Measurements from ENCODE around the gene RHO.

GRCh38 chr3:129531699-129532098 is 3.3 kb downstream of the RHO start:
- no peak for TF ChIP-seq EZH2phosphoT487 (conservative IDR thresholded peaks at IDR 0.05; ENCODE audit: low read length)
- TF ChIP-seq, protein P1, sequence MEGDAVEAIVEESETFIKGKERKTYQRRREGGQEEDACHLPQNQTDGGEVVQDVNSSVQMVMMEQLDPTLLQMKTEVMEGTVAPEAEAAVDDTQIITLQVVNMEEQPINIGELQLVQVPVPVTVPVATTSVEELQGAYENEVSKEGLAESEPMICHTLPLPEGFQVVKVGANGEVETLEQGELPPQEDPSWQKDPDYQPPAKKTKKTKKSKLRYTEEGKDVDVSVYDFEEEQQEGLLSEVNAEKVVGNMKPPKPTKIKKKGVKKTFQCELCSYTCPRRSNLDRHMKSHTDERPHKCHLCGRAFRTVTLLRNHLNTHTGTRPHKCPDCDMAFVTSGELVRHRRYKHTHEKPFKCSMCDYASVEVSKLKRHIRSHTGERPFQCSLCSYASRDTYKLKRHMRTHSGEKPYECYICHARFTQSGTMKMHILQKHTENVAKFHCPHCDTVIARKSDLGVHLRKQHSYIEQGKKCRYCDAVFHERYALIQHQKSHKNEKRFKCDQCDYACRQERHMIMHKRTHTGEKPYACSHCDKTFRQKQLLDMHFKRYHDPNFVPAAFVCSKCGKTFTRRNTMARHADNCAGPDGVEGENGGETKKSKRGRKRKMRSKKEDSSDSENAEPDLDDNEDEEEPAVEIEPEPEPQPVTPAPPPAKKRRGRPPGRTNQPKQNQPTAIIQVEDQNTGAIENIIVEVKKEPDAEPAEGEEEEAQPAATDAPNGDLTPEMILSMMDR (IDR thresholded peaks at IDR 0.05; ENCODE audit: insufficient read depth, low read length, poor library complexity, severe bottlenecking), result no peak
